Measurements from ENCODE around the gene CCDC159.

Gene CCDC159

DNA sequence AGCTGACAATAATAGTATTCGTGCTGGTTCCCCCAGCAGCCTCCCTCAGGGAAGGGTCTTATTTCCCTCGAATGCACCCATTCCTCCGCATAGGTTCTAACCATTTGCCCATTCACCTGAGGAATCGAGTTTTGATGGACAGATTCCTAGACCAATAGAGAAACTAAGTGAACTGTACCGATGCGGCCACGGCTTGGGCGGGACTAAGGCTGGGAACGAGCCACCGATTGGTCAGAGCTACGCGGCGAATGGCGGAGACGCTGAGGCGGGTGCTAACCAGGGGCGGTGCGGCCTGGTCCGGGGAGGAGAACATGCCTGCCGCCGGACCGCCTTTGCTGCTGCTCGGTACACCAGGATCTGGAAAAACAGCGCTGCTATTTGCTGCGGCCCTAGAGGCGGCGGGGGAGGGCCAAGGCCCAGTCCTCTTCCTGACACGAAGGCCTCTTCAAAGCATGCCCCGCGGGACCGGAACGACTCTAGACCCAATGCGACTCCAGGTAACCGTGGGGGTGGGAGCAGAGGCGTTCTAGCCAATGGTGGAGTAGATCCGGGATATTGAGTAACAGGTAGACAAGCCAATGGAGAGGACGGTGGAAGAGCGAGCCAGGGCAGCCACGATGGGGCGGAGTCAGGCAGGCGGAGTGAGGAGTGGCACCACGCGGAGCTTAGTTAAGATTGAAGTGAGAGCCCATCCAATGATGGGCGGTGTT is 28.3 kb downstream of the CCDC159 start, which contains the start of gene SWSAP1 (continued):
- TF ChIP-seq, protein P1, sequence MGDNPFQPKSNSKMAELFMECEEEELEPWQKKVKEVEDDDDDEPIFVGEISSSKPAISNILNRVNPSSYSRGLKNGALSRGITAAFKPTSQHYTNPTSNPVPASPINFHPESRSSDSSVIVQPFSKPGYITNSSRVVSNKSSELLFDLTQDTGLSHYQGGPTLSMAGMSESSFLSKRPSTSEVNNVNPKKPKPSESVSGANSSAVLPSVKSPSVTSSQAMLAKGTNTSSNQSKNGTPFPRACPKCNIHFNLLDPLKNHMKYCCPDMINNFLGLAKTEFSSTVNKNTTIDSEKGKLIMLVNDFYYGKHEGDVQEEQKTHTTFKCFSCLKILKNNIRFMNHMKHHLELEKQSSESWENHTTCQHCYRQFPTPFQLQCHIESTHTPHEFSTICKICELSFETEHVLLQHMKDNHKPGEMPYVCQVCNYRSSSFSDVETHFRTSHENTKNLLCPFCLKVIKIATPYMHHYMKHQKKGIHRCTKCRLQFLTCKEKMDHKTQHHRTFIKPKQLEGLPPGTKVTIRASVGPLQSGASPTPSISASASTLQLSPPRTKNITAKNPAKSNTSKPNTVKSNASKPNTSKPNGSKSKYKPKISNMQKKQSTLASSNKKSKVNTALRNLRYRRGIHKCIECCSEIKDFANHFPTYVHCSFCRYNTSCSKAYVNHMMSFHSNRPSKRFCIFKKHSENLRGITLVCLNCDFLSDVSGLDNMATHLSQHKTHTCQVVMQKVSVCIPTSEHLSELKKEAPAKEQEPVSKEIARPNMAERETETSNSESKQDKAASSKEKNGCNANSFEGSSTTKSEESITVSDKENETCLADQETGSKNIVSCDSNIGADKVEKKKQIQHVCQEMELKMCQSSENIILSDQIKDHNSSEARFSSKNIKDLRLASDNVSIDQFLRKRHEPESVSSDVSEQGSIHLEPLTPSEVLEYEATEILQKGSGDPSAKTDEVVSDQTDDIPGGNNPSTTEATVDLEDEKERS (tag by site-specific recombination; IDR thresholded peaks at IDR 0.05), result no peak
- TF ChIP-seq, protein P2, sequence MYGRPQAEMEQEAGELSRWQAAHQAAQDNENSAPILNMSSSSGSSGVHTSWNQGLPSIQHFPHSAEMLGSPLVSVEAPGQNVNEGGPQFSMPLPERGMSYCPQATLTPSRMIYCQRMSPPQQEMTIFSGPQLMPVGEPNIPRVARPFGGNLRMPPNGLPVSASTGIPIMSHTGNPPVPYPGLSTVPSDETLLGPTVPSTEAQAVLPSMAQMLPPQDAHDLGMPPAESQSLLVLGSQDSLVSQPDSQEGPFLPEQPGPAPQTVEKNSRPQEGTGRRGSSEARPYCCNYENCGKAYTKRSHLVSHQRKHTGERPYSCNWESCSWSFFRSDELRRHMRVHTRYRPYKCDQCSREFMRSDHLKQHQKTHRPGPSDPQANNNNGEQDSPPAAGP (tag by site-specific recombination; IDR thresholded peaks at IDR 0.05), result peak; percentile 78
- TF ChIP-seq, protein P3, sequence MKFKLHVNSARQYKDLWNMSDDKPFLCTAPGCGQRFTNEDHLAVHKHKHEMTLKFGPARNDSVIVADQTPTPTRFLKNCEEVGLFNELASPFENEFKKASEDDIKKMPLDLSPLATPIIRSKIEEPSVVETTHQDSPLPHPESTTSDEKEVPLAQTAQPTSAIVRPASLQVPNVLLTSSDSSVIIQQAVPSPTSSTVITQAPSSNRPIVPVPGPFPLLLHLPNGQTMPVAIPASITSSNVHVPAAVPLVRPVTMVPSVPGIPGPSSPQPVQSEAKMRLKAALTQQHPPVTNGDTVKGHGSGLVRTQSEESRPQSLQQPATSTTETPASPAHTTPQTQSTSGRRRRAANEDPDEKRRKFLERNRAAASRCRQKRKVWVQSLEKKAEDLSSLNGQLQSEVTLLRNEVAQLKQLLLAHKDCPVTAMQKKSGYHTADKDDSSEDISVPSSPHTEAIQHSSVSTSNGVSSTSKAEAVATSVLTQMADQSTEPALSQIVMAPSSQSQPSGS (tag by site-specific recombination; IDR thresholded peaks at IDR 0.05; ENCODE audit: low read depth), result no peak
- TF ChIP-seq, protein P4, sequence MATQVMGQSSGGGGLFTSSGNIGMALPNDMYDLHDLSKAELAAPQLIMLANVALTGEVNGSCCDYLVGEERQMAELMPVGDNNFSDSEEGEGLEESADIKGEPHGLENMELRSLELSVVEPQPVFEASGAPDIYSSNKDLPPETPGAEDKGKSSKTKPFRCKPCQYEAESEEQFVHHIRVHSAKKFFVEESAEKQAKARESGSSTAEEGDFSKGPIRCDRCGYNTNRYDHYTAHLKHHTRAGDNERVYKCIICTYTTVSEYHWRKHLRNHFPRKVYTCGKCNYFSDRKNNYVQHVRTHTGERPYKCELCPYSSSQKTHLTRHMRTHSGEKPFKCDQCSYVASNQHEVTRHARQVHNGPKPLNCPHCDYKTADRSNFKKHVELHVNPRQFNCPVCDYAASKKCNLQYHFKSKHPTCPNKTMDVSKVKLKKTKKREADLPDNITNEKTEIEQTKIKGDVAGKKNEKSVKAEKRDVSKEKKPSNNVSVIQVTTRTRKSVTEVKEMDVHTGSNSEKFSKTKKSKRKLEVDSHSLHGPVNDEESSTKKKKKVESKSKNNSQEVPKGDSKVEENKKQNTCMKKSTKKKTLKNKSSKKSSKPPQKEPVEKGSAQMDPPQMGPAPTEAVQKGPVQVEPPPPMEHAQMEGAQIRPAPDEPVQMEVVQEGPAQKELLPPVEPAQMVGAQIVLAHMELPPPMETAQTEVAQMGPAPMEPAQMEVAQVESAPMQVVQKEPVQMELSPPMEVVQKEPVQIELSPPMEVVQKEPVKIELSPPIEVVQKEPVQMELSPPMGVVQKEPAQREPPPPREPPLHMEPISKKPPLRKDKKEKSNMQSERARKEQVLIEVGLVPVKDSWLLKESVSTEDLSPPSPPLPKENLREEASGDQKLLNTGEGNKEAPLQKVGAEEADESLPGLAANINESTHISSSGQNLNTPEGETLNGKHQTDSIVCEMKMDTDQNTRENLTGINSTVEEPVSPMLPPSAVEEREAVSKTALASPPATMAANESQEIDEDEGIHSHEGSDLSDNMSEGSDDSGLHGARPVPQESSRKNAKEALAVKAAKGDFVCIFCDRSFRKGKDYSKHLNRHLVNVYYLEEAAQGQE (tag by site-specific recombination; IDR thresholded peaks at IDR 0.05), result no peak
- TF ChIP-seq ZNF266 (tag by site-specific recombination; IDR thresholded peaks at IDR 0.05; ENCODE audit: low read depth) (no peak), ZNF544 (tag by site-specific recombination; IDR thresholded peaks at IDR 0.05) (no peak), ZFP37 (tag by site-specific recombination; IDR thresholded peaks at IDR 0.05) (no peak), ZNF350 (tag by site-specific recombination; IDR thresholded peaks at IDR 0.05) (no peak), ZNF132 (tag by site-specific recombination; IDR thresholded peaks at IDR 0.05; ENCODE audit: borderline replicate concordance) (no peak), GLIS1 (tag by site-specific recombination; IDR thresholded peaks at IDR 0.05) (peak; percentile 25; the same call in 1 of the 2 replicates), ZNF791 (tag by site-specific recombination; IDR thresholded peaks at IDR 0.05) (no peak), ZNF473 (tag by site-specific recombination; IDR thresholded peaks at IDR 0.05) (no peak), ZNF514 (tag by site-specific recombination; IDR thresholded peaks at IDR 0.05) (no peak), ZNF157 (tag by site-specific recombination; IDR thresholded peaks at IDR 0.05) (no peak), ZNF776 (tag by site-specific recombination; IDR thresholded peaks at IDR 0.05; ENCODE audit: borderline replicate concordance) (no peak), ZBTB1 (tag by site-specific recombination; IDR thresholded peaks at IDR 0.05) (no peak)
- TF ChIP-seq, protein P5, sequence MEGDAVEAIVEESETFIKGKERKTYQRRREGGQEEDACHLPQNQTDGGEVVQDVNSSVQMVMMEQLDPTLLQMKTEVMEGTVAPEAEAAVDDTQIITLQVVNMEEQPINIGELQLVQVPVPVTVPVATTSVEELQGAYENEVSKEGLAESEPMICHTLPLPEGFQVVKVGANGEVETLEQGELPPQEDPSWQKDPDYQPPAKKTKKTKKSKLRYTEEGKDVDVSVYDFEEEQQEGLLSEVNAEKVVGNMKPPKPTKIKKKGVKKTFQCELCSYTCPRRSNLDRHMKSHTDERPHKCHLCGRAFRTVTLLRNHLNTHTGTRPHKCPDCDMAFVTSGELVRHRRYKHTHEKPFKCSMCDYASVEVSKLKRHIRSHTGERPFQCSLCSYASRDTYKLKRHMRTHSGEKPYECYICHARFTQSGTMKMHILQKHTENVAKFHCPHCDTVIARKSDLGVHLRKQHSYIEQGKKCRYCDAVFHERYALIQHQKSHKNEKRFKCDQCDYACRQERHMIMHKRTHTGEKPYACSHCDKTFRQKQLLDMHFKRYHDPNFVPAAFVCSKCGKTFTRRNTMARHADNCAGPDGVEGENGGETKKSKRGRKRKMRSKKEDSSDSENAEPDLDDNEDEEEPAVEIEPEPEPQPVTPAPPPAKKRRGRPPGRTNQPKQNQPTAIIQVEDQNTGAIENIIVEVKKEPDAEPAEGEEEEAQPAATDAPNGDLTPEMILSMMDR (tag by site-specific recombination; IDR thresholded peaks at IDR 0.05), result no peak
- TF ChIP-seq, protein P6, sequence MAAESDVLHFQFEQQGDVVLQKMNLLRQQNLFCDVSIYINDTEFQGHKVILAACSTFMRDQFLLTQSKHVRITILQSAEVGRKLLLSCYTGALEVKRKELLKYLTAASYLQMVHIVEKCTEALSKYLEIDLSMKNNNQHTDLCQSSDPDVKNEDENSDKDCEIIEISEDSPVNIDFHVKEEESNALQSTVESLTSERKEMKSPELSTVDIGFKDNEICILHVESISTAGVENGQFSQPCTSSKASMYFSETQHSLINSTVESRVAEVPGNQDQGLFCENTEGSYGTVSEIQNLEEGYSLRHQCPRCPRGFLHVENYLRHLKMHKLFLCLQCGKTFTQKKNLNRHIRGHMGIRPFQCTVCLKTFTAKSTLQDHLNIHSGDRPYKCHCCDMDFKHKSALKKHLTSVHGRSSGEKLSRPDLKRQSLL (tag by site-specific recombination; IDR thresholded peaks at IDR 0.05), result no peak; the same call in 1 of the 2 replicates
- TF ChIP-seq, protein P7, sequence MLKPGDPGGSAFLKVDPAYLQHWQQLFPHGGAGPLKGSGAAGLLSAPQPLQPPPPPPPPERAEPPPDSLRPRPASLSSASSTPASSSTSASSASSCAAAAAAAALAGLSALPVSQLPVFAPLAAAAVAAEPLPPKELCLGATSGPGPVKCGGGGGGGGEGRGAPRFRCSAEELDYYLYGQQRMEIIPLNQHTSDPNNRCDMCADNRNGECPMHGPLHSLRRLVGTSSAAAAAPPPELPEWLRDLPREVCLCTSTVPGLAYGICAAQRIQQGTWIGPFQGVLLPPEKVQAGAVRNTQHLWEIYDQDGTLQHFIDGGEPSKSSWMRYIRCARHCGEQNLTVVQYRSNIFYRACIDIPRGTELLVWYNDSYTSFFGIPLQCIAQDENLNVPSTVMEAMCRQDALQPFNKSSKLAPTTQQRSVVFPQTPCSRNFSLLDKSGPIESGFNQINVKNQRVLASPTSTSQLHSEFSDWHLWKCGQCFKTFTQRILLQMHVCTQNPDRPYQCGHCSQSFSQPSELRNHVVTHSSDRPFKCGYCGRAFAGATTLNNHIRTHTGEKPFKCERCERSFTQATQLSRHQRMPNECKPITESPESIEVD (tag by site-specific recombination; IDR thresholded peaks at IDR 0.05), result no peak
- TF ChIP-seq, protein P8, sequence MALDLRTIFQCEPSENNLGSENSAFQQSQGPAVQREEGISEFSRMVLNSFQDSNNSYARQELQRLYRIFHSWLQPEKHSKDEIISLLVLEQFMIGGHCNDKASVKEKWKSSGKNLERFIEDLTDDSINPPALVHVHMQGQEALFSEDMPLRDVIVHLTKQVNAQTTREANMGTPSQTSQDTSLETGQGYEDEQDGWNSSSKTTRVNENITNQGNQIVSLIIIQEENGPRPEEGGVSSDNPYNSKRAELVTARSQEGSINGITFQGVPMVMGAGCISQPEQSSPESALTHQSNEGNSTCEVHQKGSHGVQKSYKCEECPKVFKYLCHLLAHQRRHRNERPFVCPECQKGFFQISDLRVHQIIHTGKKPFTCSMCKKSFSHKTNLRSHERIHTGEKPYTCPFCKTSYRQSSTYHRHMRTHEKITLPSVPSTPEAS (tag by site-specific recombination; IDR thresholded peaks at IDR 0.05), result no peak; the same call in 1 of the 2 replicates
- TF ChIP-seq, protein P9, sequence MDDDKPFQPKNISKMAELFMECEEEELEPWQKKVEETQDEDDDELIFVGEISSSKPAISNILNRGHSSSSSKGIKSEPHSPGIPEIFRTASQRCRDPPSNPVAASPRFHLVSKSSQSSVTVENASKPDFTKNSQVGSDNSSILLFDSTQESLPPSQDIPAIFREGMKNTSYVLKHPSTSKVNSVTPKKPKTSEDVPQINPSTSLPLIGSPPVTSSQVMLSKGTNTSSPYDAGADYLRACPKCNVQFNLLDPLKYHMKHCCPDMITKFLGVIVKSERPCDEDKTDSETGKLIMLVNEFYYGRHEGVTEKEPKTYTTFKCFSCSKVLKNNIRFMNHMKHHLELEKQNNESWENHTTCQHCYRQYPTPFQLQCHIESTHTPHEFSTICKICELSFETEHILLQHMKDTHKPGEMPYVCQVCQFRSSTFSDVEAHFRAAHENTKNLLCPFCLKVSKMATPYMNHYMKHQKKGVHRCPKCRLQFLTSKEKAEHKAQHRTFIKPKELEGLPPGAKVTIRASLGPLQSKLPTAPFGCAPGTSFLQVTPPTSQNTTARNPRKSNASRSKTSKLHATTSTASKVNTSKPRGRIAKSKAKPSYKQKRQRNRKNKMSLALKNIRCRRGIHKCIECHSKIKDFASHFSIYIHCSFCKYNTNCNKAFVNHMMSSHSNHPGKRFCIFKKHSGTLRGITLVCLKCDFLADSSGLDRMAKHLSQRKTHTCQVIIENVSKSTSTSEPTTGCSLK (tag by site-specific recombination; IDR thresholded peaks at IDR 0.05), result no peak
